Skeletal muscle satellite cell (primary cell): ENCODE measurements around the gene PNMA6E.

Experiments used
- H3K27me3 ChIP-seq: 2 replicates; pipeline ENCODE4 v1.7.0; 2013; ENCODE audit warnings: low read length; ENCODE audit not compliant: control insufficient read depth, insufficient read depth
- H3K36me3 ChIP-seq: 2 replicates; pipeline ENCODE4 v1.7.0; 2013; ENCODE audit warnings: mild to moderate bottlenecking, control low read depth, low read length; ENCODE audit not compliant: insufficient read depth
- H3K4me1 ChIP-seq: 2 replicates; pipeline ENCODE4 v1.7.0; 2013; ENCODE audit warnings: low read length; ENCODE audit not compliant: control insufficient read depth, insufficient read depth
- H3K4me2 ChIP-seq: 2 replicates; pipeline ENCODE4 v1.7.0; 2013; ENCODE audit warnings: mild to moderate bottlenecking, low read length
- H3K4me3 ChIP-seq: 2 replicates; pipeline ENCODE4 v1.7.0; 2013; ENCODE audit warnings: low read length
- H3K9ac ChIP-seq: 2 replicates; pipeline ENCODE4 v1.7.0; 2013; ENCODE audit warnings: mild to moderate bottlenecking, low read depth, low read length, moderate library complexity
- H3K9me3 ChIP-seq: replicated peaks from 2 replicates; pipeline ENCODE4 v1.7.0; 2013; ENCODE audit warnings: mild to moderate bottlenecking, control low read depth, low read length

Gene PNMA6E

DNA sequence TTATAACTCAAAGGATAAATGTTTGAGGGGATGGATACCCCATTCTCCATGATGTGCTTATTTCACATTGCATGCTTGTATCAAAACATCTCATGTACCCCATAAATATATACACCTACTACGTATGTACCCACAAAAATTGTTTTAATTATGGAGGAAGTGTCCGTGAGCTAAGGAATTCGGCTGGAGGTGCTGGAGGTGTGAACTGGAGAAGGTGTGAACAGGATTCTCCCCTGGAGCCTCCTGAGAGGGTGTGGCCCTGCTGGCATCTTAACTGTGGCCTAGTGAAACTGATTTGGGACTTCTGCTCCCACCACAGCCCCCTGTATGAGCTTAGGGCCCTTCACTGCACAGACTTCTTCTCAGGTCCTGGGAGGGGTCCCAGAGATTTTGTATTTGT is 23.4 kb downstream of the PNMA6E start:
- H3K4me2 ChIP-seq, result no peak overlapping the region
- H3K4me1 ChIP-seq, result peaks cover 3% of the 10 kb centered on the region
- H3K9me3 ChIP-seq, result no peaks in the 10 kb centered on the region
- H3K27me3 ChIP-seq, result peaks cover 3% of the 10 kb centered on the region
- H3K4me3 ChIP-seq, result no peak overlapping the region
- no peak overlapping the region for H3K9ac ChIP-seq
- H3K36me3 ChIP-seq, result no peaks in the 10 kb centered on the region

GRCh38 chrX:153375571-153375970 is 25.6 kb downstream of the PNMA6E start:
- no peaks in the 10 kb centered on the region for H3K4me1 ChIP-seq
- no peak overlapping the region for H3K9ac ChIP-seq
- peaks cover 3% of the 10 kb centered on the region for H3K27me3 ChIP-seq
- H3K4me3 ChIP-seq, result no peak overlapping the region
- H3K4me2 ChIP-seq, result no peak overlapping the region
- no peaks in the 10 kb centered on the region for H3K36me3 ChIP-seq
- H3K9me3 ChIP-seq, result no peaks in the 10 kb centered on the region

- H3K36me3 ChIP-seq, result no peaks in the 10 kb centered on the region
- H3K9ac ChIP-seq, result no peak overlapping the region
- peaks cover 3% of the 10 kb centered on the region for H3K27me3 ChIP-seq
- no peak overlapping the region for H3K4me2 ChIP-seq
- H3K4me1 ChIP-seq, result no peaks in the 10 kb centered on the region
- H3K4me3 ChIP-seq, result no peak overlapping the region
- no peaks in the 10 kb centered on the region for H3K9me3 ChIP-seq
These were observed 26.7 kb downstream of the PNMA6E start for GRCh38 chrX:153374426-153374825.

DNA sequence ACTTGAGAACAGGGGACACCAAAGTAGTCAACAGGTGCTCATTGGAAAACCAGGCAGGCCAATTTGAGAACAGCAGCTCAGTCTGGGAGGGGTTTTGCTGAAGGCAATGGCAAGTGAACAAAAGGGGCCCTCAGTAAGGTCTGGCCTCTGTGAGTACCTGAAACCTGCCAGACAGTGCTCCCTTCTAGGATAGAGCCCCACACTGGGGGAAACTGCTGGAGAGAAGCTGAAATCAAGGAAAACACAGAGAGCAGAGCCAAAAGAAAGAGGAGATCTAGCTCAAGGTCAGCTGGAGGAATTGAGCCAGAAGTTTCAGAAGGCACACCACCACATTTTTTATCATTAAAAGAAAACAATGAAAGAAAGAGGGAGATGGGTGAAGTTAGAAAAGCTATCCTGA is 28.2 kb downstream of the PNMA6E start:
- H3K27me3 ChIP-seq, result peaks cover 3% of the 10 kb centered on the region
- no peak overlapping the region for H3K4me3 ChIP-seq
- no peaks in the 10 kb centered on the region for H3K36me3 ChIP-seq
- H3K4me2 ChIP-seq, result no peak overlapping the region
- H3K4me1 ChIP-seq, result no peaks in the 10 kb centered on the region
- H3K9me3 ChIP-seq, result no peaks in the 10 kb centered on the region
- no peak overlapping the region for H3K9ac ChIP-seq

DNA sequence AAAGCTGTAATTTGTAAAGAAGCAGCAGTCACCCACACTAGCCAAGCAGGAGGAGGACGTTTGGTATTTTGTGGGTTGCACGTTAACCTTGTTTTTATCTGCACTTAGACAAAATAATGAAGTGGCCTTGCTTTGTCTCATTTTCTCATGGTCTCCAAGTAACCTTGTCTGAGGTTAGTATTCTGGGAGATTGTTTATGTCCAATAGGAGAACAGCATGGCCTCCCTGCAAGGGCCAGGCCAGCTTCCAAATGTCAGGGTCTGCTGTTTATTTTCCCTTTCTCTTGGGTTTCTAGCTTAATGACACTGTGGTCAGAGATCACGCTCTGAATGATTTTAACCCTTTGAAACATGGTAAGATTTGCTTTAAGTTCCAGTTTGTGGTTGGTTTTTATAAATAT is 29.9 kb downstream of the PNMA6E start:
- no peaks in the 10 kb centered on the region for H3K4me1 ChIP-seq
- H3K4me2 ChIP-seq, result no peak overlapping the region
- no peaks in the 10 kb centered on the region for H3K9me3 ChIP-seq
- H3K9ac ChIP-seq, result no peak overlapping the region
- H3K4me3 ChIP-seq, result no peak overlapping the region
- peaks cover 4% of the 10 kb centered on the region for H3K27me3 ChIP-seq
- no peaks in the 10 kb centered on the region for H3K36me3 ChIP-seq

- Histone ChIP-seq H3K4me3 (no peak overlapping the region), H3K36me3 (no peaks in the 10 kb centered on the region), H3K9me3 (no peaks in the 10 kb centered on the region), H3K4me2 (no peak overlapping the region), H3K9ac (no peak overlapping the region), H3K4me1 (no peaks in the 10 kb centered on the region), H3K27me3 (peaks cover 11% of the 10 kb centered on the region)
These were observed 30.7 kb downstream of the PNMA6E start for GRCh38 chrX:153370293-153371055.

DNA sequence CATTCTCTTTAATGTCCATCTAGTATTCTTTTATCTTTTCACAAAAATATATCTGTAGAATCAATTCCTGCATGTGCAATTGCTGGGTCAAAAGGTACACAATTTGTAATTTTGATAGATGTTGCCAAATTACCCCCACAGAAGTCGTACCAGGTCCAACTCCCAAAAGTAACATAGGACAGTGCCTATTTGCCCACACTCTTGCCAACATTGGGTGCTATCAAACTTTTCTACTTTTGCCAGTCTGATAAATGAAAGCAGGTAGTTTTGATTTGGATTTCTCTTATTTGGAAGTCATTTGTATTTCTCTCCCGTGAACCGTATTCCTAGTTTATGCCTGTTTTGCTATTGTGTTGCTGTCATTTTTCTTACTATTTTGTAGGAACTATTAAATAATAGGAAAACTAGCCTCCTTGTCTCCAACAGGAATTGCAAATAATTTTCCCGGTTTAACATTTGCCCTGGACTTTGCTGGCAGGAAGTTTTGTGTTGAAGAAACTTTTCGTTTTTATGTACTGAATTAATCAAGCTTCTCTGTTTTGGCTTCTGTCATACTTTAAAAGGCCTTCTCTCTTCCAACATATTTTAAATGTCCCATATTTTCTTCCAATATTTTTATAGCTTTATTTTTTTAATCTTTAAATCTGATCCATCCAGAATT is 34.1 kb downstream of the PNMA6E start:
- H3K9ac ChIP-seq, result no peak overlapping the region
- H3K36me3 ChIP-seq, result no peaks in the 10 kb centered on the region
- no peaks in the 10 kb centered on the region for H3K4me1 ChIP-seq
- H3K9me3 ChIP-seq, result no peaks in the 10 kb centered on the region
- H3K4me2 ChIP-seq, result no peak overlapping the region
- peaks cover 19% of the 10 kb centered on the region for H3K27me3 ChIP-seq
- no peak overlapping the region for H3K4me3 ChIP-seq

GRCh38 chrX:153366119-153366518 is 35.0 kb downstream of the PNMA6E start:
- no peak overlapping the region for H3K4me3 ChIP-seq
- H3K9ac ChIP-seq, result no peak overlapping the region
- H3K27me3 ChIP-seq, result peaks cover 20% of the 10 kb centered on the region
- H3K4me2 ChIP-seq, result no peak overlapping the region
- H3K36me3 ChIP-seq, result no peaks in the 10 kb centered on the region
- no peaks in the 10 kb centered on the region for H3K9me3 ChIP-seq
- no peaks in the 10 kb centered on the region for H3K4me1 ChIP-seq

GRCh38 chrX:153365670-153366069 is 35.5 kb downstream of the PNMA6E start:
- no peaks in the 10 kb centered on the region for H3K36me3 ChIP-seq
- no peak overlapping the region for H3K9ac ChIP-seq
- H3K4me2 ChIP-seq, result no peak overlapping the region
- no peaks in the 10 kb centered on the region for H3K4me1 ChIP-seq
- no peak overlapping the region for H3K4me3 ChIP-seq
- H3K27me3 ChIP-seq, result peaks cover 20% of the 10 kb centered on the region
- no peaks in the 10 kb centered on the region for H3K9me3 ChIP-seq

- H3K4me3 ChIP-seq, result no peak overlapping the region
- H3K4me1 ChIP-seq, result no peaks in the 10 kb centered on the region
- H3K36me3 ChIP-seq, result no peaks in the 10 kb centered on the region
- peaks cover 20% of the 10 kb centered on the region for H3K27me3 ChIP-seq
- no peak overlapping the region for H3K9ac ChIP-seq
- H3K9me3 ChIP-seq, result no peaks in the 10 kb centered on the region
- H3K4me2 ChIP-seq, result no peak overlapping the region
These were observed 39.3 kb downstream of the PNMA6E start for GRCh38 chrX:153361781-153362397.

DNA sequence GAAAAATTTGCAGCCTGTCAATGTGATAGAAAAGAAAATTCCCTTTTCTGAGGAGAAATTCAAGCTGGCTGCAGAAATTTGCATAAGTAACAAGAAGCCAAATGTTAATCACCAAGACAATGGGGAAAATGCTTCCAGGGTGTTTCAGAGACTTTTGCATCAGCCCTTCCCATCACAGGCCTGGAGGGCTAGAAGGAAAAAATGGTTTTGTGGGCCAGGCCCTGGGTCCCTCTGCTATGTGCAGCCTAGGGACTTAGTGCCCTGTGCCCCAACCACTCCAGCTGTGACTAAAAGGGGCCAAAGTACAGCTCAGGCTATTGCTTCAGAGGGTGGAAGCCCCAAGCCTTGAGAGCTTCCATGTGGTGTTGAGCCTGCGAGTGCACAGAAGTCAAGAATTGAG is 43.3 kb downstream of the PNMA6E start:
- H3K4me2 ChIP-seq, result no peak overlapping the region
- no peaks in the 10 kb centered on the region for H3K9me3 ChIP-seq
- peaks cover 8% of the 10 kb centered on the region for H3K27me3 ChIP-seq
- H3K9ac ChIP-seq, result no peak overlapping the region
- no peaks in the 10 kb centered on the region for H3K4me1 ChIP-seq
- no peaks in the 10 kb centered on the region for H3K36me3 ChIP-seq
- no peak overlapping the region for H3K4me3 ChIP-seq
